K562 (cell line): ENCODE results near the gene SPATS1. TPM values are rescaled to one million over a fixed set of nuclear protein-coding genes. Genes with fewer than 3 reads are reported as not detected.

Experiments used
- CBFA2T2 ChIP-seq: fragments of 450-650 bp; conservative IDR thresholded peaks from 2 replicates; pipeline ENCODE4 v1.6.1; 2017; ENCODE audit warnings: mild to moderate bottlenecking
- CREB1 ChIP-seq, 2 experiments: sonication (generic) in 1 of 2; formaldehyde crosslinking in 1 of 2; IDR thresholded peaks; 2 replicates each; pipeline versions ENCODE4 v1.6.1 to v1.8.0; 2012 to 2022; ENCODE audit warnings: inconsistent platforms in 1 of 2, mild to moderate bottlenecking in 1 of 2, missing genetic modification reagents in 1 of 2, moderate library complexity in 1 of 2
- FOXJ3 ChIP-seq: sonication (generic); formaldehyde crosslinking; IDR thresholded peaks from 2 replicates; pipeline ENCODE4 v1.4.0; 2020; ENCODE audit warnings: mild to moderate bottlenecking, missing genetic modification reagents
- HMGXB4 ChIP-seq: sonication (generic); formaldehyde crosslinking; IDR thresholded peaks from 2 replicates; pipeline ENCODE4 v1.8.1; 2023; ENCODE audit warnings: mild to moderate bottlenecking, missing genetic modification reagents
- KDM1A ChIP-seq, 2 experiments: fragments of 450-650 bp; IDR thresholded peaks; 2 replicates each; pipeline ENCODE4 v1.6.1; 2016; ENCODE audit warnings: mild to moderate bottlenecking in 2 of 2
- KLF13 ChIP-seq: fragments of 450-650 bp; IDR thresholded peaks from 2 replicates; pipeline ENCODE4 v1.6.1; 2016; ENCODE audit warnings: missing genetic modification characterization, low read depth, mild to moderate bottlenecking, missing compliant biosample characterization, moderate library complexity, borderline replicate concordance
- KLF16 ChIP-seq: IDR thresholded peaks from 2 replicates; pipeline ENCODE4 v1.6.1; 2016; ENCODE audit warnings: antibody characterized with exemption
- POLR2A ChIP-seq: fragments of 450-650 bp; conservative IDR thresholded peaks from 2 replicates; pipeline ENCODE4 v1.6.1; 2016
- POLR3A ChIP-seq: IDR thresholded peaks from 2 replicates; pipeline ENCODE4 v1.6.1; 2011; ENCODE audit warnings: borderline replicate concordance, mild to moderate bottlenecking, moderate library complexity; ENCODE audit not compliant: insufficient read length, insufficient read depth; ENCODE audit errors: extremely low read depth
- POLR3G ChIP-seq: IDR thresholded peaks from 2 replicates; pipeline ENCODE4 v1.6.1; 2011; ENCODE audit not compliant: insufficient read length, insufficient replicate concordance; ENCODE audit errors: extremely low read depth
- PURB ChIP-seq: sonication (generic); formaldehyde crosslinking; IDR thresholded peaks from 2 replicates; pipeline ENCODE4 v1.9.0; 2021; ENCODE audit warnings: low read depth, mild to moderate bottlenecking, missing genetic modification reagents
- PYGO2 ChIP-seq: fragments of 450-650 bp; IDR thresholded peaks from 2 replicates; pipeline ENCODE4 v1.6.1; 2016; ENCODE audit warnings: mild to moderate bottlenecking, missing genetic modification characterization, moderate library complexity, missing compliant biosample characterization
- SMAD4 ChIP-seq: fragments of 250-450 bp; sonication (Bioruptor Pico); conservative IDR thresholded peaks from 2 replicates; pipeline ENCODE4 v1.8.0; 2021; ENCODE audit warnings: inconsistent platforms, mild to moderate bottlenecking, moderate library complexity
- TBP ChIP-seq: optimal IDR thresholded peaks from 2 replicates; pipeline ENCODE3; 2011; ENCODE audit warnings: low read depth, low read length, improper control_type of control experiment
- XRCC5 ChIP-seq: fragments of 200-400 bp; formaldehyde crosslinking; IDR thresholded peaks from 2 replicates; pipeline ENCODE4 v1.6.1; 2017; ENCODE audit warnings: low read depth, mild to moderate bottlenecking, low read length
- ZBED1 ChIP-seq: IDR thresholded peaks from 2 replicates; pipeline ENCODE4 v1.6.1; 2014
- ZBTB33 ChIP-seq: sonication (generic); formaldehyde crosslinking; IDR thresholded peaks from 2 replicates; pipeline ENCODE4 v1.8.1; 2023; ENCODE audit warnings: mild to moderate bottlenecking, missing genetic modification reagents
- ZNF174 ChIP-seq: fragments of 250-450 bp; sonication (Bioruptor Pico); IDR thresholded peaks from 2 replicates; pipeline ENCODE4 v1.4.0; 2020; ENCODE audit warnings: mild to moderate bottlenecking
- ZNF3 ChIP-seq: fragments of 250-450 bp; sonication (Bioruptor Pico); IDR thresholded peaks from 2 replicates; pipeline ENCODE4 v1.5.0; 2021; ENCODE audit warnings: mild to moderate bottlenecking, moderate library complexity
- ZNF717 ChIP-seq: fragments of 250-450 bp; sonication (Bioruptor Pico); IDR thresholded peaks from 2 replicates; pipeline ENCODE4 v1.5.0; 2021
- ZZZ3 ChIP-seq: fragments of 450-650 bp; IDR thresholded peaks from 2 replicates; pipeline ENCODE4 v1.6.1; 2016; ENCODE audit warnings: antibody characterized with exemption, mild to moderate bottlenecking, moderate library complexity
- polyA plus RNA-seq, 8 experiments: library from polyadenylated mRNA; depleted of rRNA in 4 of 8; stranded (reverse) in 5 of 8; unstranded in 3 of 8; fragments of >200 nt; fragmentation: Nextera tagmentation in 2 of 8; fragmentation: Illumina TruSeq in 1 of 8; extraction: Ambion mirVana in 2 of 8; extraction: Trizol in 1 of 8; gene quantifications; 2 replicates each; pipeline versions ENCODE4 v1.2.1 to v1.2.3, GENCODE V29; 2011 to 2014; ENCODE audit warnings: inconsistent platforms in 1 of 8, missing spikeins in 1 of 8
- total RNA-seq, 7 experiments: library from RNA; depleted of rRNA in 6 of 7; stranded (reverse); fragments of >200 nt in 6 of 7; fragmentation: Illumina TruSeq in 2 of 7; extraction: Trizol in 2 of 7; gene quantifications; 2 replicates each; pipeline versions ENCODE4 v1.2.1 to v1.2.3, GENCODE V29; 2011 to 2021; ENCODE audit warnings: low replicate concordance in 1 of 7
- TF ChIP-seq, protein P1 (sequence below), 2 experiments: fragments of 250-450 bp in 1 of 2; fragments of 450-650 bp in 1 of 2; sonication (Bioruptor Pico) in 1 of 2; IDR thresholded peaks; 2 replicates each; pipeline versions ENCODE4 v1.6.1 to v1.8.0; 2016 to 2021; ENCODE audit warnings: mild to moderate bottlenecking in 2 of 2, moderate library complexity in 2 of 2, missing compliant biosample characterization in 1 of 2, missing genetic modification characterization in 1 of 2
- TF ChIP-seq, protein P2 (sequence below): fragments of 250-450 bp; sonication (Bioruptor Pico); IDR thresholded peaks from 2 replicates; pipeline ENCODE4 v1.8.0; 2021; ENCODE audit warnings: mild to moderate bottlenecking, moderate library complexity

The SPATS1 gene
- total and polyA plus RNA-seq, 9 of the 15 experiments (the other 6 are each of a cell fraction or from before 2014, with no cell fraction given): not detected

GRCh38 chr6:44342052-44342451 lies 398 bp upstream of the SPATS1 start (continued):
- TF ChIP-seq ZBTB33 (CRISPR knock-in tag) (no peak), HMGXB4 (no peak), CBFA2T2 (0 out of 2 replicates have a peak, but pooled peaks have one; percentile 42), XRCC5 (no peak), PURB (CRISPR knock-in tag) (no peak), ZNF174 (CRISPR knock-in tag) (no peak), CREB1 (IDR thresholded peaks at IDR 0.05) (no peak), CREB1 (CRISPR knock-in tag; IDR thresholded peaks at IDR 0.05) (no peak), KDM1A (IDR thresholded peaks at IDR 0.05) (0 out of 4 replicates have a peak, but pooled peaks of 1 of the 2 experiments have one; percentile 12), ZZZ3 (no peak), POLR3A (no peak), ZNF3 (no peak), FOXJ3 (CRISPR knock-in tag) (no peak), TBP (no peak), ZNF717 (CRISPR knock-in tag) (no peak), KLF16 (no peak), SMAD4 (CRISPR knock-in tag) (no peak), ZBED1 (no peak), KLF13 (no peak), POLR3G (no peak), PYGO2 (tag) (no peak), POLR2A (no peak)
- TF ChIP-seq, protein P1, sequence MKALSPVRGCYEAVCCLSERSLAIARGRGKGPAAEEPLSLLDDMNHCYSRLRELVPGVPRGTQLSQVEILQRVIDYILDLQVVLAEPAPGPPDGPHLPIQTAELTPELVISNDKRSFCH (CRISPR knock-in tag; IDR thresholded peaks at IDR 0.05): no peak
- TF ChIP-seq, protein P1 (tag; IDR thresholded peaks at IDR 0.05): no peak
- TF ChIP-seq, protein P2, sequence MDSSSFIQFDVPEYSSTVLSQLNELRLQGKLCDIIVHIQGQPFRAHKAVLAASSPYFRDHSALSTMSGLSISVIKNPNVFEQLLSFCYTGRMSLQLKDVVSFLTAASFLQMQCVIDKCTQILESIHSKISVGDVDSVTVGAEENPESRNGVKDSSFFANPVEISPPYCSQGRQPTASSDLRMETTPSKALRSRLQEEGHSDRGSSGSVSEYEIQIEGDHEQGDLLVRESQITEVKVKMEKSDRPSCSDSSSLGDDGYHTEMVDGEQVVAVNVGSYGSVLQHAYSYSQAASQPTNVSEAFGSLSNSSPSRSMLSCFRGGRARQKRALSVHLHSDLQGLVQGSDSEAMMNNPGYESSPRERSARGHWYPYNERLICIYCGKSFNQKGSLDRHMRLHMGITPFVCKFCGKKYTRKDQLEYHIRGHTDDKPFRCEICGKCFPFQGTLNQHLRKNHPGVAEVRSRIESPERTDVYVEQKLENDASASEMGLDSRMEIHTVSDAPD (CRISPR knock-in tag): no peak
